HG02610 (cell line): ENCODE data around the gene CMPK1.

ENCODE experiments used
- ATAC-seq: cut with Tn5 transposase; IDR thresholded peaks from one replicate; pipeline ENCODE4 v1.9.1; 2021; ENCODE audit warnings: mild to moderate bottlenecking, moderate library complexity; ENCODE audit not compliant: unreplicated experiment

CMPK1 gene

DNA sequence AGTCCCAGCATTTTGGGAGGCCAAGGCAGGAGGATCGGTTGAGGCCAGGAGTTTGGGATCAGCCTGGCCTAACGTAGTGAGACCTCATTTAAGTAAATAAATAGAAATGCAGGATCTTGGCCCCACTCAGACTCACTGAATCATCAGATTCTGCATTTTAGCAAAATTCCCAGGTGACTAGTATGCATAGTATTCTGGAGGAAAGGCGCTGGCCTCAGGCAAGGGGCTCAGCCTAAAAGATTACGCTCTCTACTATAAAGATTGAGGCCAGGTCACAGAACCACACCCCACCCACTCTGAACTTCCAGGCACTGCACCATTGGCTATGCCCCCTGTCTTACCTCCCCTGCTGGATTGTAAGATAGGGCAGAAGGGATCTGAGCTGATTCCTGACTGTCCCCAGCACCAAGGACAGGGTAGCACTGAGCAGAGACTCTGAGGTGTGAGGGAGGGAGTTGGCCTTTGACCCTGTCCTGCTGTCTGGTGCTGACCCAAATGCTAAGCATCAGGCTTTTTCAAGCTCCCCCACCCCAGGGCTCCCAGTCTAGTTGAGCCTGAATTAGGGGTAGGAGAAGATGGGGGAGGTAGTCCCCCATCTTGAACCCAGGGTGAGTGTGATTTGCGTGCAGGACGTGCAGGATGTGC is 85.2 kb downstream of the CMPK1 start:
- ATAC-seq = no peak

DNA sequence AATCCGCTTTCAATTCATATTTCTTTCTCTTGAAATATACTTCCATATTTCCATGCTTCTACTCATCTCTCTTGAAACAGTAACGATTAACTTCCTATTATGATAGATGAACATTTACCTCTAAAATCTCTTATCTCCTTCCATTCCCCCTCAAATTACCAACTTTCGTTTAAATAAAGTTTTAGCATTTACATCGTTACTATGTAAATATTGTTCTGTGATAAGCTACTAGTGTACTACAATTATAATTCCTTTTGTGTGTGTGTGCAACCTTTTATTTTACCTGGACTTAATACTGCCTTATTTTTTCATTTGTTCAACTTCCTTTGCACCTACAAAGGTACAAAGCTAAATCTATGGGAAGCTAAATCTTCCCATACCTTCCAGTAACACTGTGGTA is 87.0 kb downstream of the CMPK1 start:
- no peak for ATAC-seq

DNA sequence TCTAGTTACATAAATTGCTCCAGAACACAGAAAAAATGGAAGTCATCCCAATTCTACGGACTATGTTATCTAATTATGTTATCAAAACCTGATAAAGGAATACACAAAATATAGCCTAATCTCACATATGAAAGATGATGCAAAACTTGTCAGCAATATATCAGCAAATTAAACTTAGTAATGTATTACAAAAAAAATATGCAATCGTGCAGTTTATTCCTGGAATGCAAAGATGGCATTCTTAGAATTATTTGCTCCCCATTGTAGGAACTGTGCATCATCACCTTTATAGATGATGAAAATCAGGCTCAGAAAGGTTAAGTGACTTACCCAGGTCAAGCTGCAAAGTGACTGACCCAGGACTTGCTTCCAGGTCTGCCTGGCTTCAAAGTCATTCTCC is 90.3 kb downstream of the CMPK1 start:
- no peak for ATAC-seq

DNA sequence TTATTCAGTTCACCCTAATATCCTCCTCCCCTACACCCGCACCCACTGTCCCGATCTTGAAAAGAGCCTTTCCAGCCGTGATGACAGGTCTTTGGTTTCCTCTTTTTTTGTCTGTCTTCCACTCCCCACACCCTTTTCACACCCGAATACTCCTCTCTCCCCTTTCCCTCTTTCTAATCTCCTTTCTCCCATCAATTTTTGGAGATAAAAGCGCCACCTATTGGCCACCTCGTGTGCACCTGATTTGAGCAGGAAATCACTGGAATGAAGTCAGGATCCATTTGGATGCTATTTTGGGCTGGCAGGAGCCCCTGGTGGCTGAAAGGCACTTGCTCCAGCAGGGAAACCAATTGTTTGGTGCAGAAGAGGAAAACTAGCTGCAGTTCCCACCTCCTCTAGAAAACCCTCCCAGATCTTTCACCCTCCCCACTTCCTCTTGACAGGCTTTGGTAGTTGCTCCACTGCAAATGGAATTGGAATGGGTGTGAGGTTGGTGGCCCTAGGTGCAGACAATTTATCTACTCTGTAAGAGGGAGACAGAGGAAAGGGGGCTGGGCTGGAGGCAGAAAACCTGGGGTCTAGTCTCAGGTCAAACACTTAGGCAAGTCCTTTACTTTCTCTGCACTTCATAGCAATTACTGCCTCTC is 90.9 kb downstream of the CMPK1 start:
- ATAC-seq = no peak
